Lower lobe of right lung (tissue), 2 donors: ENCODE results near the gene CDC14B. TPM values are rescaled to one million over a fixed set of nuclear protein-coding genes. Genes with fewer than 3 reads are reported as not detected.
"Not testable (repeated sequence)": the region's sequence is repeated elsewhere in the genome, so short reads cannot be mapped to it uniquely, and the experiment has no call there.

Experiments
- ATAC-seq, 2 donors: fragments of 200-7000 bp; cut with Tn5 transposase; one replicate each; pipeline ENCODE4 v1.9.1; 2020 to 2022; ENCODE audit warnings: mild to moderate bottlenecking in 2 of 2, moderate library complexity in 2 of 2
- DNase-seq: peaks from one replicate; pipeline ENCODE4 v3.0.0-alpha.2; 2020
- H3K27ac ChIP-seq: fragments of 200-600 bp; one replicate; pipeline ENCODE4 v1.8.0; 2022
- H3K27me3 ChIP-seq: fragments of 200-600 bp; one replicate; pipeline ENCODE4 v1.8.0; 2022; ENCODE audit warnings: low read depth
- H3K36me3 ChIP-seq: fragments of 200-600 bp; one replicate; pipeline ENCODE4 v1.8.0; 2022; ENCODE audit warnings: mild to moderate bottlenecking
- H3K4me1 ChIP-seq: fragments of 200-600 bp; one replicate; pipeline ENCODE4 v1.8.0; 2022
- H3K4me3 ChIP-seq: fragments of 200-600 bp; one replicate; pipeline ENCODE4 v1.8.0; 2022; ENCODE audit warnings: mild to moderate bottlenecking
- H3K9me3 ChIP-seq: fragments of 200-600 bp; one replicate; pipeline ENCODE4 v1.8.0; 2022
- CTCF ChIP-seq: fragments of 200-600 bp; IDR thresholded peaks from one replicate; pipeline ENCODE4 v1.8.0; 2022; ENCODE audit warnings: antibody characterized with exemption, mild to moderate bottlenecking
- intact Hi-C: fragments of 100-400 bp; cut with DNase I; formaldehyde crosslinking; loops from one replicate; pipeline ENCODE4 v1.11.0; 2022
- long read RNA-seq: library from polyadenylated mRNA; unstranded; transcript quantifications from one replicate; pipeline ENCODE4 v2.0.0, GENCODE V29; 2021
- total RNA-seq: library from RNA; stranded (reverse); fragmentation: NEBNext Ultra II Directional; extraction: Animal tissue kit (Norgen Biotek cat#: 25700); gene quantifications from one replicate; pipeline ENCODE4 v1.2.1, GENCODE V29; 2021
- donor health status: DM: no; HTN: yes; CAD: no; lungs with severe emphysema.

CDC14B gene
- 16.0 TPM for total RNA-seq
- long read RNA-seq, full-length matches to known transcripts, result 4 of 14 reads
- long read RNA-seq, partial matches to known transcripts, result 4 of 14 reads
- long read RNA-seq, other reads (novel, unspliced or antisense), result 6 of 14 reads

- DNase-seq (peak; percentile 95), ATAC-seq (peak; percentile 87 to 89)
- Histone ChIP-seq H3K27ac (peak within 1 kb of the TSS; percentile 69), H3K36me3 (no peaks in the 10 kb centered on the region), H3K9me3 (no peaks in the 10 kb centered on the region), H3K27me3 (peaks cover 7% of the 10 kb centered on the region), H3K4me1 (peaks cover 6% of the 10 kb centered on the region), H3K4me3 (peak within 1 kb of the TSS; percentile 64)
- TF ChIP-seq CTCF, result no peak
- intact Hi-C loops, result no loop called here
Observed at GRCh38 chr9:96619491-96620180, at the start of gene CDC14B. Gene CDC14B (minus strand): TSS chr9:96619843. CDS start chr9:96619378, 465 bp downstream.

- Histone ChIP-seq H3K9me3 (no peaks in the 10 kb centered on the region), H3K4me1 (no peaks in the 10 kb centered on the region), H3K27ac (no peak overlapping the region), H3K27me3 (no peaks in the 10 kb centered on the region), H3K36me3 (no peaks in the 10 kb centered on the region), H3K4me3 (no peak overlapping the region)
- ATAC-seq, result no peak
- no peak for DNase-seq
- intact Hi-C loops, result loop anchor here (10.0 kb wide), 1 partner anchor 344 kb away; no protein-coding TSS in a partner anchor
- TF ChIP-seq CTCF, result no peak
Observed at GRCh38 chr9:96668868-96669534, 49.4 kb upstream of the CDC14B start.

- DNase-seq, result no peak
- no peak overlapping the region for H3K27ac ChIP-seq
- intact Hi-C loops, result loop anchor here (10.0 kb wide), 1 partner anchor 343 kb away; no protein-coding TSS in a partner anchor
Observed at GRCh38 chr9:96667363-96667728, 47.7 kb upstream of the CDC14B start.

GRCh38 chr9:96666653-96667362 lies 47.2 kb upstream of the CDC14B start:
- not testable (repeated sequence) for H3K4me1 ChIP-seq, H3K27me3 ChIP-seq, H3K4me3 ChIP-seq, H3K27ac ChIP-seq, DNase-seq, H3K36me3 ChIP-seq, H3K9me3 ChIP-seq
- peak; percentile 82 for ATAC-seq
- intact Hi-C loops, result loop anchor here (10.0 kb wide), 1 partner anchor 342 kb away; no protein-coding TSS in a partner anchor
- TF ChIP-seq CTCF, result peak; percentile 72

More at GRCh38 chr9:96667363-96667728, 47.7 kb upstream of the CDC14B start:
- no peak for TF ChIP-seq CTCF
- no peaks in the 10 kb centered on the region for H3K36me3 ChIP-seq
- ATAC-seq, result no peak
- no peak overlapping the region for H3K4me3 ChIP-seq
- H3K9me3 ChIP-seq, result no peaks in the 10 kb centered on the region
- no peaks in the 10 kb centered on the region for H3K27me3 ChIP-seq
- no peaks in the 10 kb centered on the region for H3K4me1 ChIP-seq

GRCh38 chr9:96665789-96666188 lies 46.1 kb upstream of the CDC14B start:
- Histone ChIP-seq H3K27me3 (no peaks in the 10 kb centered on the region), H3K4me3 (no peak overlapping the region), H3K9me3 (no peaks in the 10 kb centered on the region), H3K27ac (no peak overlapping the region), H3K4me1 (no peaks in the 10 kb centered on the region), H3K36me3 (no peaks in the 10 kb centered on the region)
- no peak for DNase-seq
- no peak for TF ChIP-seq CTCF
- intact Hi-C loops, result loop anchor here (10.0 kb wide), 1 partner anchor 341 kb away; no protein-coding TSS in a partner anchor
- no peak for ATAC-seq
